GM20000 (cell line): ENCODE measurements around the gene SYT8.

Experiments
- DNase-seq: peaks from one replicate; pipeline ENCODE4 v3.0.0; 2012; ENCODE audit warnings: low spot score
- TF ChIP-seq, protein P1 (sequence below): IDR thresholded peaks from 2 replicates; pipeline ENCODE4 v1.5.1; 2012; ENCODE audit warnings: mild to moderate bottlenecking, control low read depth; ENCODE audit errors: extremely low read depth, missing control alignments

SYT8 gene

DNA sequence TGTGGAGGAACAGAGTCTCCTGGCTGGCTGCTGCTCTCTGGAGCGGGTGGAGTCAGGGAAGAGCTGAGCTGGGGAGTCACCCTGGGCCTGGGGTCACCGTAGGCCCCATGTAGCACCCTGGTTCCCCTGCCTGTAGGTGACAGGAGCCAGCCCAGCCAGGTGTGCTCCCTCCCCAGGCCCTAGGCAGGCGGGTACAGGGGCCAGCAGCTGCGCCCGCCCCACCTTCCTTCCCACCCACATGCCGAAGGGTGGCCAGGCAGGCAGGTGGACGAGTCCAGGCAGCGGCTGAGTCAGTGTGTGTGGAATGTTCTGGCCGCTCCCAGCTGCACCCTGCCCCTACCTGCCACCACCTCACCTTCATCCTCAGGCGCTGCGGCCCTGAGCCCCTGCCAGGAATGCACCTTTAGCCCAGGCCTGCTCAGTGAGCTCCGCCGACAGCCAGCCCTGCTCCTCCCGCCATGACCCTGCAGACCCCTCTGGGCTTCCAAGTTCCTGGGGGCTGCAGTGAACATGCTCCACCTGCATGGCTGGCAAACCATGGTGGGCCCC is 654 bp upstream of the SYT8 start:
- DNase-seq, result no peak

DNA sequence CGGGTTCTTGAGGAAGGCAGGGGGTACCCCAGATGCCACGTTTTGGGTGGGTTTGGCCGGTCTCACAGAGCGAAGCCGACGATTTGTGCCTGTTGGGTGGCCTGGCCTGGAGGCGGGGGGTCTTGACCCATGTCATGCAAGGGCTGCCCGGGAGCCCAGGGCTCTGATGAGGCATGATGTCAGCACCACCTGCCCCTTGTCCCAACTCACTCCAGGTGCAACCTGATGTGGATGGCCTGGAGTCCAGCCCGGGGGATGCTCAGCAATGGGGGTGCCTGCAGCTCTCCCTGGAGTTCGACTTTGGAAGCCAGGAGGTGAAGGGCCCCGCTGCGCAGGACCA is 851 bp downstream of the SYT8 start:
- DNase-seq, result no peak
- TF ChIP-seq, protein P1, sequence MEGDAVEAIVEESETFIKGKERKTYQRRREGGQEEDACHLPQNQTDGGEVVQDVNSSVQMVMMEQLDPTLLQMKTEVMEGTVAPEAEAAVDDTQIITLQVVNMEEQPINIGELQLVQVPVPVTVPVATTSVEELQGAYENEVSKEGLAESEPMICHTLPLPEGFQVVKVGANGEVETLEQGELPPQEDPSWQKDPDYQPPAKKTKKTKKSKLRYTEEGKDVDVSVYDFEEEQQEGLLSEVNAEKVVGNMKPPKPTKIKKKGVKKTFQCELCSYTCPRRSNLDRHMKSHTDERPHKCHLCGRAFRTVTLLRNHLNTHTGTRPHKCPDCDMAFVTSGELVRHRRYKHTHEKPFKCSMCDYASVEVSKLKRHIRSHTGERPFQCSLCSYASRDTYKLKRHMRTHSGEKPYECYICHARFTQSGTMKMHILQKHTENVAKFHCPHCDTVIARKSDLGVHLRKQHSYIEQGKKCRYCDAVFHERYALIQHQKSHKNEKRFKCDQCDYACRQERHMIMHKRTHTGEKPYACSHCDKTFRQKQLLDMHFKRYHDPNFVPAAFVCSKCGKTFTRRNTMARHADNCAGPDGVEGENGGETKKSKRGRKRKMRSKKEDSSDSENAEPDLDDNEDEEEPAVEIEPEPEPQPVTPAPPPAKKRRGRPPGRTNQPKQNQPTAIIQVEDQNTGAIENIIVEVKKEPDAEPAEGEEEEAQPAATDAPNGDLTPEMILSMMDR, result no peak

More for the DNA sequence above, 654 bp upstream of the SYT8 start:
- TF ChIP-seq, protein P1, result no peak

DNA sequence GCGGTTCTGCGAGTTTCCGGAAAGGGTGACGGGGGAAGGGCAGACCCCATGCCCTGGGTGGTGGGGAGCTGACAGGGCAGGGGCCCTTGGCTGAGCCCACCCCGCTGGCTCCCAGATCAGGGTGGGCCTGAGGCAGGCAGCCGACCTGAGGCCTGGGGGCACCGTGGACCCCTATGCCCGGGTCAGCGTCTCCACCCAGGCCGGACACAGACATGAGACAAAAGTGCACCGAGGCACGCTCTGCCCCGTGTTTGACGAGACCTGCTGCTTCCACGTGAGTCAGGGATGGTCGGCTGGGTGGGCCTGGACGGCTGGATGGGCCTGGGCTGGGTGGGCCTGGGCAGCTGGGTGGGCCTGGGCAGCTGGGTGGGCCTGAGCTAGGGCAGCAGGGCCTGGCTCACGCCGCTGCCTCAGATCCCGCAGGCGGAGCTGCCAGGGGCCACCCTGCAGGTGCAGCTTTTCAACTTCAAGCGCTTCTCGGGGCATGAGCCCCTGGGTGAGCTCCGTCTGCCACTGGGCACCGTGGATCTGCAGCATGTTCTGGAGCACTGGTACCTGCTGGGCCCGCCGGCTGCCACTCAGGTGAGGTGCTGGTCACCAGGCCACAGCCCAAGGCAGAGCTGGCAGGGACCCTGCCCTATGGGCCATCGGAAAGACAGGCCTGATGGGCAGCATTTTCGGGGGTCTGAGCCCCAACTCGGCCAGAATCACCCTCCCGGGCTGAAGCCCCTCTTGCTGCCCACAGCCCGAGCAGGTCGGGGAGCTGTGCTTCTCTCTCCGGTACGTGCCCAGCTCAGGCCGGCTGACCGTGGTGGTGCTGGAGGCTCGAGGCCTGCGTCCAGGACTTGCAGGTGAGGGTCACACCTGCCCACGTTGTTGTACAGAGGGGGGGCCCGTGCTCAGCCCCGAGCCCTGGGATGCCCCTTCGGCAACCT is 1.5 kb downstream of the SYT8 start:
- DNase-seq, result no peak
- TF ChIP-seq, protein P1, result no peak

DNA sequence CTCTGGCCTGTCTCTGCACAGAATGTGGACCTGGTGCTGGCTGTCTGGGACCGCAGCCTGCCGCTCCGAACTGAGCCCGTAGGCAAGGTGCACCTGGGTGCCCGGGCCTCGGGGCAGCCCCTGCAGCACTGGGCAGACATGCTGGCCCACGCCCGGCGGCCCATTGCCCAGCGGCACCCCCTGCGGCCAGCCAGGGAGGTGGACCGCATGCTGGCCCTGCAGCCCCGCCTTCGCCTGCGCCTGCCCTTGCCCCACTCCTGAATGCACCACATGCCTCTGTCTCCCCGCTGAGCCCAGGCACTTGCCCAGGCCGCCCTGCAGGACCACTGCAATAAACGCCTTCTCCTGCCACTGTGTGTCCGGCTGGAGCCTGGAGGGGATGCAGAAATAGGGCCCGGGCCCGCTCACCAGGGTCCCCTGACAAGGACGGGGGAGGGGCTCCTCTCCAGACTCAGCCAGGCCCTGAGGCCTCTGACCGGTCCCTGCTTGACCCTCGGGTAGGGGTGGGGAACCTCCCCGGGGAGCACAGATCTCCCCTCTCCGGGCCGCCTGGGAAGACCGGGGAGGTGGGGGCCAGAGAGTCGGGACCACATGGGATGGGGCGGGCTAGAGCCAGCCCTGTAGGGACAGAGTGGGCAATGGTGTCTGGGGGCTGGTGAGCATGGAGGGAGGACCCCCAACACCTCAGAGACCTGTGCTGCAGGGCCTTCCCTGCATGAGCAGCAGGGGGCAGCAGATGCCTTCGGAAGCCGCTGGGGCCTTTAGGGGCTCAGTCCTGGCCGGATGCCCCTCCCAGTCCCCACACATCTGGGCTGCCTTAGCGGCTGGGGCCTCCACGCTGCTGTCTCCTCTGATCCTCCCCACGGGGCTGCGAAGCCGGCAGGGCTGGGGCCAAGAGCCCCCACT is 2.6 kb downstream of the SYT8 start:
- peak; percentile 95 for DNase-seq
- TF ChIP-seq, protein P1, result peak; percentile 77

DNA sequence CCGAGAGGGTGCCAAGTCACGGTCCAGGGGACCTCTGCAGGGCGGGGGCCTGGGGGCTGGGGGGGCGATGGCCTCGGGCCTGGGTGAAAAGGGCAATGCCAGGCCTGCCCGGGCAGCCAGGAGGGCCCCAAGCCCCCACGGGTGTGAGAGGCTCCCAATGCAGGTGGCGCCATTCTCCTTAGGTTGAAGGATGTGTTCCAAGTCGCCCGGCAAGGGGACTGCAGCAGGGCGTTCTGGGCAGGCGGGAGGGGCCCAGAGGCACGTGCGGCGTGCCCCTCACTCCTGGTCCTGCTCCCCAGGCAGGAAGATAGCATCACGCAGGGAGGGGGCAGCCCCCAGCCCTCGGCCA is 3.3 kb downstream of the SYT8 start:
- TF ChIP-seq, protein P1, result no peak
- no peak for DNase-seq

DNA sequence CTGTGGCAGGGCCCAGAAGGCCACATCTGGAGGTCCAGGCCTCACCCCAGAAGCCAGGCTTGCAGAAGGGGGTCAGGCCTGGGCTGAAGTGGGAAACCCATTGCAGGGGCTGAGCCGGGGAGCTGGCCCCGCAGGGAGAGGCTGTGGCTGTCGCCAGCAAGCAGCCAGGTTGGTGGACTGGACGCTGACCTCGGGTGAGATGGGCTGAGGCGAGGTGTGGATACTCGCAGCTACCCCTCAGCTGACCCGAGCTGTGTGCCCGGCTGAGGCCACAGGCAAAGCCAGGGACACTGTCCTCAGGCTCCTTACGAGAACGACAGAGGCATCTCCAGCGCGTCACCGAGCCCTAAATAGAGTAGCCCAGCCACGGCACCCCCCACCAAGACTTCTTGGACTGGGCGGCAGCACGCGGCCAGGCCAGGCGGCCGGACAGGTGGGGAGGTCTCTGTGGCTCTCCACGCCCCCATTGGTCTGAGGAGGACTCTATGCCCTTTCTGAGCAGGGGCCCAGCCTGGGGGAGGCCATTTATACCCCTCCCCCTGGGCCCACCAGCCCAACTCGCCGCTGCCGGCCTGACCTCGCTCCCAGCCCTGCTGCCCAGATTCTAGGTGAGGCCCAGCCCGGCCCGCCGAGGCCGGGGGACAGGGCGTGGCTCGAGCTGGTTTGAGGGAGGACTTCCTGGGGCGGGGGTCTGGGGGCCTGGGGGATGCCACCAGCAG is 3.8 kb downstream of the SYT8 start, which contains the start of gene TNNI2:
TNNI2 (plus strand) TSS at position 556 of the 719 bp plus-strand sequence. CDS start 716 bp downstream, outside the sequence.
- TF ChIP-seq, protein P1, result no peak
- DNase-seq, result no peak
